OCI-LY3 (cell line): ENCODE data around the gene CAB39.

Experiments
- H2AFZ ChIP-seq: fragments of 200-600, 300-600 bp; shearing (Covaris generic); 2 replicates; pipeline ENCODE4 v1.6.0; 2014; ENCODE audit warnings: antibody characterized with exemption, low read depth, low read length
- H3K27ac ChIP-seq: fragments of 200-600, 300-600 bp; sonication (generic); 2 replicates; pipeline ENCODE4 v1.5.1; 2014; ENCODE audit warnings: mild to moderate bottlenecking, low read length, moderate library complexity, mixed read lengths
- H3K27me3 ChIP-seq: fragments of 200-600, 300-600 bp; sonication (generic); 2 replicates; pipeline ENCODE4 v1.6.1; 2014; ENCODE audit warnings: low read depth, low read length, mixed read lengths
- H3K36me3 ChIP-seq: fragments of 200-600, 300-600 bp; sonication (generic); replicated peaks from 2 replicates; pipeline ENCODE3; 2014; ENCODE audit warnings: low read depth, low read length, mixed read lengths
- H3K4me1 ChIP-seq: fragments of 300-600, 200-600 bp; sonication (generic); 2 replicates; pipeline ENCODE4 v1.6.1; 2014; ENCODE audit warnings: low read length, mixed read lengths
- H3K4me2 ChIP-seq: fragments of 200-600, 300-600 bp; sonication (generic); 2 replicates; pipeline ENCODE4 v1.6.1; 2014; ENCODE audit warnings: low read length, mixed read lengths
- H3K4me3 ChIP-seq: fragments of 300-600, 200-600 bp; sonication (generic); 2 replicates; pipeline ENCODE4 v1.5.1; 2014; ENCODE audit warnings: antibody characterized with exemption, mild to moderate bottlenecking, low read length, moderate library complexity
- H3K79me2 ChIP-seq: fragments of 300-600, 200-600 bp; shearing (Covaris generic); 2 replicates; pipeline ENCODE4 v1.6.1; 2014; ENCODE audit warnings: mild to moderate bottlenecking, low read length, mixed read lengths
- H3K9ac ChIP-seq: fragments of 300-600, 200-600 bp; shearing (Covaris generic); 2 replicates; pipeline ENCODE4 v1.6.0; 2014; ENCODE audit warnings: mild to moderate bottlenecking, low read length, moderate library complexity
- H3K9me3 ChIP-seq: fragments of 200-600, 300-600 bp; shearing (Covaris generic); 2 replicates; pipeline ENCODE4 v1.6.1; 2014; ENCODE audit warnings: low read length, mixed read lengths; ENCODE audit not compliant: insufficient read depth
- H4K20me1 ChIP-seq: fragments of 200-600, 300-600 bp; sonication (generic); 2 replicates; pipeline ENCODE4 v1.6.1; 2016; ENCODE audit warnings: low read length, mixed read lengths; ENCODE audit not compliant: insufficient read depth
- EZH2phosphoT487 ChIP-seq: fragments of 200-600 bp; shearing (Covaris generic); IDR thresholded peaks from 2 replicates; pipeline ENCODE4 v1.6.1; 2018; ENCODE audit warnings: antibody characterized with exemption, mixed run types, low read depth
- TF ChIP-seq, protein P1 (sequence below): fragments of 200-600, 300-600 bp; sonication (generic); IDR thresholded peaks from 2 replicates; pipeline ENCODE4 v1.5.1; 2014; ENCODE audit warnings: antibody characterized with exemption, low read length, low read depth

Gene CAB39

DNA sequence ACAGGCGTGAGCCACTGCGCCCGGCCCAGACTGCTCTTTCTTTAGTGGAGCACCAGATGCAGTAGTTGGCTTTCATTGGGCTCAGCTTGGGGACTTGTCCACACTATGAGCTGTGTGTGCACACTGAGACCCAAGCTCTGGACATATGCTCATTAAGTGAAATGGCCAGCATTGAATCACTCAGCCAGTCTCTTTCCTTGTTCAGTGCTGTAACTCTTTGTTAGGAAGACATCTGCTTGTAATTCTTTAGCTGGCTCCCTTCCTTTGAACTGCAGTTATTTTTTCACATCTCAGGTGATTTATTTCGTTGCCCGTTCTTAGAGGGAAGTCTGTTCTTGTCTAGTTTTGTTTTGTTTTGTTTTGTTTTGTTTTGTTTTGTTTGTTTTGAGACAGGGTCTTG lies 70.5 kb downstream of the CAB39 start:
- TF ChIP-seq, protein P1, sequence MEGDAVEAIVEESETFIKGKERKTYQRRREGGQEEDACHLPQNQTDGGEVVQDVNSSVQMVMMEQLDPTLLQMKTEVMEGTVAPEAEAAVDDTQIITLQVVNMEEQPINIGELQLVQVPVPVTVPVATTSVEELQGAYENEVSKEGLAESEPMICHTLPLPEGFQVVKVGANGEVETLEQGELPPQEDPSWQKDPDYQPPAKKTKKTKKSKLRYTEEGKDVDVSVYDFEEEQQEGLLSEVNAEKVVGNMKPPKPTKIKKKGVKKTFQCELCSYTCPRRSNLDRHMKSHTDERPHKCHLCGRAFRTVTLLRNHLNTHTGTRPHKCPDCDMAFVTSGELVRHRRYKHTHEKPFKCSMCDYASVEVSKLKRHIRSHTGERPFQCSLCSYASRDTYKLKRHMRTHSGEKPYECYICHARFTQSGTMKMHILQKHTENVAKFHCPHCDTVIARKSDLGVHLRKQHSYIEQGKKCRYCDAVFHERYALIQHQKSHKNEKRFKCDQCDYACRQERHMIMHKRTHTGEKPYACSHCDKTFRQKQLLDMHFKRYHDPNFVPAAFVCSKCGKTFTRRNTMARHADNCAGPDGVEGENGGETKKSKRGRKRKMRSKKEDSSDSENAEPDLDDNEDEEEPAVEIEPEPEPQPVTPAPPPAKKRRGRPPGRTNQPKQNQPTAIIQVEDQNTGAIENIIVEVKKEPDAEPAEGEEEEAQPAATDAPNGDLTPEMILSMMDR = no peak
- TF ChIP-seq EZH2phosphoT487 = no peak
- no peak overlapping the region for H3K4me2 ChIP-seq
- H3K79me2 ChIP-seq = peaks cover 87% of the 10 kb centered on the region
- no peak overlapping the region for H2AFZ ChIP-seq
- H4K20me1 ChIP-seq = peaks cover 20% of the 10 kb centered on the region
- no peak overlapping the region for H3K4me3 ChIP-seq
- no peaks in the 10 kb centered on the region; the same call in 1 of the 2 replicates for H3K9me3 ChIP-seq
- H3K9ac ChIP-seq = no peak overlapping the region
- peaks cover 49% of the 10 kb centered on the region for H3K36me3 ChIP-seq
- no peak overlapping the region for H3K27ac ChIP-seq
- H3K4me1 ChIP-seq = no peaks in the 10 kb centered on the region
- no peaks in the 10 kb centered on the region for H3K27me3 ChIP-seq

DNA sequence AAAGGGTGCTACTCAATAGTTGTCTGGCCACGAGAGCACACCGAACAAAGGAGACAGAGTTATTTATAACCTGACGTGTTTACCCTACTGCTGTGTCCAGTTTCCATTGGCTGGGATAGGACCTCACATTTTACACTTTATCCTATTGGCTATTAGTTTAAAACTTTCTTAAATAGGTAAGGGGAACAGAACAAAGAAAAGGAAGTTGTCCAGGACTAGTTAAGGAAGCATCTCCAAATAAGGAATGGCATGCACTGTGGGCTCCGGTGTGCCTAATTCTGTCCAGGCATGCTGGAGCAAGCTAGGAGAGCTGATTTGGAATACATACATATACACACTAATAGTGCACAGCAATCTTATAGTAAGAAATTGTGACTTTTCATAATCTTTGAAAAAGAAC lies 72.2 kb downstream of the CAB39 start:
- Histone ChIP-seq H2AFZ (no peak overlapping the region), H3K27ac (no peak overlapping the region), H3K4me1 (no peaks in the 10 kb centered on the region), H3K79me2 (peaks cover 88% of the 10 kb centered on the region), H3K4me2 (no peak overlapping the region), H4K20me1 (peaks cover 17% of the 10 kb centered on the region), H3K27me3 (no peaks in the 10 kb centered on the region), H3K9ac (no peak overlapping the region), H3K36me3 (peaks cover 53% of the 10 kb centered on the region), H3K4me3 (no peak overlapping the region), H3K9me3 (peaks cover 4% of the 10 kb centered on the region; the same call in 1 of the 2 replicates)
- TF ChIP-seq, protein P1 = no peak
- no peak for TF ChIP-seq EZH2phosphoT487

DNA sequence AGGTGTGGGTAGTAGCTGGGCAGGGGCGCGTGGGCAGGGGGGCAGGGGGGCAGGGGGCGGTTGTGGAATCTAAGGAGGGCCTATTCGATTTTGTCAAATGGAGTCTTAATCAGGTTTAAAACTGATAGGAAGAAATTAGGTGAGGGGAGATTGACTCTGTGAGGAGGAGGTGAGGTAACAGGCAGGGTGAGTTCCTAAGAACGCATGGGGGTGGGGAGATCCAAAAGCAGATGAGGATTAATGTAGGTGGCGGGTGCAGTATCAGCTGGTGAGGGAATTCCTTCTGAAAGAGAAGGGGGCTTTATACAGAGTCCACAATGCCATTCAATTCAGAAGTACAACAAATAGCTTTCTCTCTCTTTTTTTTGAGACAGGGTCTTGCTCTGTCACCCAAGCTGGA lies 72.7 kb downstream of the CAB39 start:
- H3K27me3 ChIP-seq = no peaks in the 10 kb centered on the region
- H3K4me2 ChIP-seq = no peak overlapping the region
- H3K79me2 ChIP-seq = peaks cover 86% of the 10 kb centered on the region

DNA sequence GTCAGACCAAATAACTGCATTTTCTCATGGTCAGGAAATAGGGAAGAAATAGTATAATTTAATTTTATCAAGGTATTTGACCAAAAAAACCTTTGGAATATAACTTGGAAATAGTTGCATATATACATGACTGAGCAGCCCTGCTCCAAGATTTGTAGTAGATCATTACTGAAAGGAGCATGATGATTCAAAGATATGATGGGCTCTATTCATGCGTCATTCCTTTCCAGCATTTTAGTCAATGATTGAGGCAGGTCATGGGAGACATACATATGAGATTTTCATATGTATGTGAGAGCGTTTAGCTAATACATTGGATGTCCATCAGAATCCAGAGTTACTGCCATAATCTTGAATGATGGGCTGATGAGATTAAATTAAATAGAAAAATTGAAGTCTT lies 74.5 kb downstream of the CAB39 start:
- H3K9me3 ChIP-seq = peaks cover 4% of the 10 kb centered on the region; the same call in 1 of the 2 replicates
- H3K9ac ChIP-seq = no peak overlapping the region
- peaks cover 82% of the 10 kb centered on the region for H3K79me2 ChIP-seq
- no peak overlapping the region for H3K27ac ChIP-seq
- H3K4me1 ChIP-seq = no peaks in the 10 kb centered on the region
- H3K4me3 ChIP-seq = no peak overlapping the region
- H2AFZ ChIP-seq = no peak overlapping the region
- TF ChIP-seq, protein P1 = no peak
- no peak for TF ChIP-seq EZH2phosphoT487
- H3K36me3 ChIP-seq = peaks cover 70% of the 10 kb centered on the region
- peaks cover 23% of the 10 kb centered on the region for H4K20me1 ChIP-seq
- no peaks in the 10 kb centered on the region for H3K27me3 ChIP-seq
- H3K4me2 ChIP-seq = no peak overlapping the region

More for the DNA sequence above, 72.7 kb downstream of the CAB39 start:
- Histone ChIP-seq H3K36me3 (peaks cover 58% of the 10 kb centered on the region), H2AFZ (no peak overlapping the region), H3K4me3 (no peak overlapping the region), H3K27ac (no peak overlapping the region), H3K9ac (no peak overlapping the region), H3K4me1 (no peaks in the 10 kb centered on the region), H4K20me1 (peaks cover 20% of the 10 kb centered on the region), H3K9me3 (peaks cover 4% of the 10 kb centered on the region; the same call in 1 of the 2 replicates)
- TF ChIP-seq, protein P1 = no peak
- no peak for TF ChIP-seq EZH2phosphoT487
